Posterior vena cava (tissue), 2 donors: ENCODE measurements around the gene SPDYE4. TPM values are rescaled to one million over a fixed set of nuclear protein-coding genes. Genes with fewer than 3 reads are reported as not detected.

ENCODE experiments used
- DNase-seq: peaks from one replicate; pipeline ENCODE4 v3.0.0-alpha.2; 2020; ENCODE audit warnings: low spot score
- intact Hi-C, 2 donors: fragments of 100-400 bp; cut with DNase I; formaldehyde crosslinking; loops; one replicate each; pipeline versions ENCODE4 v1.14.1 to v1.14.2; 2022 to 2023
- total RNA-seq, 2 donors: library from RNA; stranded (reverse); fragmentation: NEBNext Ultra II Directional; extraction: Animal tissue kit (Norgen Biotek cat#: 25700); gene quantifications; one replicate each; pipeline ENCODE4 v1.2.1, GENCODE V29; 2021
- donor health status: DM: yes; HTN: yes; CAD: no.
- donor health status: DM: yes; HTN: yes; CAD: no.

Gene SPDYE4
- total RNA-seq, 2 donors from 2014 or later: not detected

GRCh38 chr17:8788998-8789397 is 30.7 kb upstream of the SPDYE4 start:
- DNase-seq: no peak
- intact Hi-C loops: loop anchor here in 1 of 2 donors (5.0 kb wide), 1 partner anchor 377 kb away; no protein-coding TSS in a partner anchor

- peak; percentile 95 for DNase-seq
Observed at GRCh38 chr17:8785547-8786413, 27.4 kb upstream of the SPDYE4 start.

GRCh38 chr17:8782176-8782575 is 23.8 kb upstream of the SPDYE4 start:
- no peak for DNase-seq
- intact Hi-C loops: no loop called here

More at GRCh38 chr17:8785547-8786413, 27.4 kb upstream of the SPDYE4 start:
- intact Hi-C loops: loop anchor here in 1 of 2 donors (5.0 kb wide), 1 partner anchor 373 kb away; no protein-coding TSS in a partner anchor

GRCh38 chr17:8781776-8782175 is 23.4 kb upstream of the SPDYE4 start:
- intact Hi-C loops: no loop called here
- no peak for DNase-seq

- intact Hi-C loops: no loop called here
- no peak for DNase-seq
Observed at GRCh38 chr17:8776881-8777280, 18.5 kb upstream of the SPDYE4 start.

- DNase-seq: no peak
- intact Hi-C loops: no loop called here
Observed at GRCh38 chr17:8776248-8776647, 17.9 kb upstream of the SPDYE4 start.

GRCh38 chr17:8766731-8767130 is 8.4 kb upstream of the SPDYE4 start:
- DNase-seq: no peak
- intact Hi-C loops: loop anchor here in 1 of 2 donors (10.0 kb wide), 1 partner anchor 352 kb away; no protein-coding TSS in a partner anchor

- DNase-seq: no peak
- intact Hi-C loops: loop anchor here in 1 of 2 donors (10.0 kb wide), 1 partner anchor 347 kb away; no protein-coding TSS in a partner anchor
Observed at GRCh38 chr17:8762012-8762411, 3.7 kb upstream of the SPDYE4 start.

GRCh38 chr17:8757189-8757588 is 1.2 kb downstream of the SPDYE4 start:
- intact Hi-C loops: no loop called here
- no peak for DNase-seq

- intact Hi-C loops: no loop called here
- DNase-seq: no peak
Observed at GRCh38 chr17:8755590-8756255, 2.6 kb downstream of the SPDYE4 start.

GRCh38 chr17:8754890-8755289 is 3.5 kb downstream of the SPDYE4 start:
- DNase-seq: no peak

GRCh38 chr17:8753976-8754440 is 4.3 kb downstream of the SPDYE4 start:
- no peak for DNase-seq
- intact Hi-C loops: no loop called here

More at GRCh38 chr17:8754890-8755289, 3.5 kb downstream of the SPDYE4 start:
- intact Hi-C loops: no loop called here

GRCh38 chr17:8753136-8753975 is 5.0 kb downstream of the SPDYE4 start:
- intact Hi-C loops: no loop called here
- no peak for DNase-seq

GRCh38 chr17:8749616-8750015 is 8.7 kb downstream of the SPDYE4 start:
- intact Hi-C loops: loop anchor here (10.0 kb wide), 2 partner anchors 115 to 175 kb away; partner anchors contain the start of gene MYH10 (in 1 of the 2)
- no peak for DNase-seq

GRCh38 chr17:8747742-8748141 is 10.6 kb downstream of the SPDYE4 start:
- no peak for DNase-seq
- intact Hi-C loops: loop anchor here (2.0 to 10.0 kb wide), 3 partner anchors 113 to 175 kb away; partner anchors contain the start of gene MYH10 (in 1 of the 2)

- intact Hi-C loops: loop anchor here (2.0 to 10.0 kb wide), 3 partner anchors 112 to 174 kb away; partner anchors contain the start of gene MYH10 (in 1 of the 2)
- no peak for DNase-seq
Observed at GRCh38 chr17:8746501-8747236, 11.7 kb downstream of the SPDYE4 start.

- peak; percentile 92 for DNase-seq
- intact Hi-C loops: loop anchor here (2.0 to 10.0 kb wide), 3 partner anchors 111 to 173 kb away; partner anchors contain the start of gene MYH10 (in 1 of the 2)
Observed at GRCh38 chr17:8745586-8746500, 12.5 kb downstream of the SPDYE4 start.
